GM12878 (cell line): ENCODE measurements around the gene SAC3D1. TPM values are rescaled to one million over a fixed set of nuclear protein-coding genes. Genes with fewer than 3 reads are reported as not detected.

Experiments used
- ATAC-seq: fragments of 200-7000 bp; cut with Tn5 transposase; 3 replicates; pipeline ENCODE4 v1.9.1; 2020; ENCODE audit warnings: mild to moderate bottlenecking, moderate library complexity
- BruUV-seq: library from RNA; stranded (reverse); fragments of 400-500 nt; replicated peaks from 2 replicates; lab custom pipeline; 2021; lab: Mats Ljungman, UMichigan
- CTCF ChIA-PET: fragments of 300-600 bp; sonication (Branson Sonifier 250); formaldehyde crosslinking; extraction: SDS; loops from one replicate; lab custom pipeline; 2021; ENCODE audit warnings: inconsistent platforms; lab: Yijun Ruan, JAX
- POLR2A ChIA-PET: fragments of 350-600 bp; formaldehyde crosslinking; extraction: SDS; loops from one replicate; lab custom pipeline; 2021; ENCODE audit warnings: inconsistent platforms; lab: Charles Lee
- RAD21 ChIA-PET: fragments of 300-600 bp; sonication (Branson Sonifier 250); formaldehyde crosslinking; loops from one replicate; lab custom pipeline; 2023; ENCODE audit warnings: antibody characterized with exemption; ENCODE audit not compliant: unreplicated experiment; lab: Charles Lee
- SMC1A ChIA-PET: fragments of 300-600 bp; sonication (Branson Sonifier 250); formaldehyde crosslinking; loops from one replicate; lab custom pipeline; 2023; ENCODE audit not compliant: unreplicated experiment, uncharacterized antibody; lab: Charles Lee
- DNase-seq: peaks from one replicate; pipeline ENCODE4 v3.0.0-alpha.2; 2011; ENCODE audit warnings: low read depth, low spot score
- FAIRE-seq: peaks from 3 replicates; lab custom pipeline; 2011; peaks lifted over from hg19 to GRCh38; lab: Jason Lieb, UNC
- H2AFZ ChIP-seq: 2 replicates; pipeline ENCODE4 v1.6.0; 2011; ENCODE audit warnings: low read depth, low read length, control low read depth; ENCODE audit not compliant: control insufficient read depth
- H3K27ac ChIP-seq: 2 replicates; pipeline ENCODE4 v1.5.1; 2011; ENCODE audit warnings: control low read depth; ENCODE audit not compliant: control insufficient read depth, insufficient read depth
- H3K27me3 ChIP-seq, 2 experiments: replicated peaks in 1 of 2; 2 replicates each; pipeline versions ENCODE4 v1.6.0 to v1.6.1; 2011; ENCODE audit warnings: low read length in 1 of 2; ENCODE audit not compliant: control insufficient read depth in 2 of 2, insufficient read depth in 2 of 2
- H3K36me3 ChIP-seq, 2 experiments: 2 replicates each; pipeline ENCODE4 v1.5.1; 2011; ENCODE audit warnings: low read length in 1 of 2; ENCODE audit not compliant: control insufficient read depth in 2 of 2, insufficient read depth in 2 of 2
- H3K4me1 ChIP-seq: 2 replicates; pipeline ENCODE4 v1.6.1; 2011; ENCODE audit warnings: mild to moderate bottlenecking, low read length, moderate library complexity, mixed read lengths; ENCODE audit not compliant: control insufficient read depth, insufficient read depth
- H3K4me2 ChIP-seq: 2 replicates; pipeline ENCODE4 v1.6.0; 2011; ENCODE audit warnings: control low read depth; ENCODE audit not compliant: control insufficient read depth, insufficient read depth
- H3K4me3 ChIP-seq: fragments of 200-600 bp; sonication (generic); 2 replicates; pipeline ENCODE4 v1.5.1; 2016
- H3K79me2 ChIP-seq: 2 replicates; pipeline ENCODE4 v1.6.0; 2011; ENCODE audit warnings: low read length; ENCODE audit not compliant: control insufficient read depth, insufficient read depth
- H3K9ac ChIP-seq: 2 replicates; pipeline ENCODE4 v1.8.0; 2011; ENCODE audit warnings: low read length, control low read depth, mixed read lengths; ENCODE audit not compliant: control insufficient read depth, insufficient read depth
- H3K9me3 ChIP-seq: replicated peaks from 3 replicates; pipeline ENCODE4 v1.5.1; 2011; ENCODE audit warnings: mild to moderate bottlenecking, low read length; ENCODE audit not compliant: control insufficient read depth, insufficient read depth
- H4K20me1 ChIP-seq: 2 replicates; pipeline ENCODE4 v1.6.0; 2011; ENCODE audit not compliant: control insufficient read depth, insufficient read depth
- BCL11A ChIP-seq: IDR thresholded peaks from 2 replicates; pipeline ENCODE4 v1.6.1; 2011; ENCODE audit warnings: low read depth, low read length
- CHD1 ChIP-seq: IDR thresholded peaks from 2 replicates; pipeline ENCODE4 v1.6.1; 2012; ENCODE audit warnings: low read depth, low read length, improper control_type of control experiment
- ESRRA ChIP-seq: IDR thresholded peaks from 2 replicates; pipeline ENCODE4 v1.6.1; 2012; ENCODE audit warnings: mild to moderate bottlenecking, low read length, improper control_type of control experiment
- REST ChIP-seq: IDR thresholded peaks from 2 replicates; pipeline ENCODE4 v1.6.1; 2012; ENCODE audit warnings: mild to moderate bottlenecking, low read depth, low read length
- SRF ChIP-seq, 2 experiments: IDR thresholded peaks; 2 replicates each; pipeline ENCODE4 v1.6.1; 2011; ENCODE audit warnings: low read depth in 2 of 2, low read length in 2 of 2, mild to moderate bottlenecking in 1 of 2, moderate library complexity in 1 of 2
- WGBS: methylation state at CpG from one replicate; pipeline ENCODE4 v1.1.6; 2016; ENCODE audit warnings: low lambda C conversion rate; ENCODE audit not compliant: insufficient replicate concordance, insufficient coverage; ENCODE audit errors: missing lambda C conversion rate; 5-methylcytosine and 5-hydroxymethylcytosine counted together
- in situ Hi-C: fragments of 300-500 bp; cut with MboI; formaldehyde crosslinking; loops from 9 replicates; pipeline ENCODE4 v1.14.3; 2018; ENCODE audit warnings: mixed read lengths
- intact Hi-C: fragments of 100-400 bp; cut with micrococcal nuclease; formaldehyde crosslinking; loops from one replicate; pipeline ENCODE4 v1.14.2; 2022; ENCODE audit not compliant: unreplicated experiment
- polyA plus RNA-seq, 11 experiments: library from polyadenylated mRNA; depleted of rRNA in 4 of 11; unstranded in 6 of 11; stranded (reverse) in 5 of 11; fragments of >200 nt; fragmentation: Nextera tagmentation in 4 of 11; fragmentation: Illumina TruSeq in 1 of 11; extraction: Ambion mirVana in 4 of 11; extraction: Trizol in 1 of 11; gene quantifications; 1 replicate in 1 of 11; 2 replicates in 10 of 11; pipeline versions ENCODE4 v1.2.1 to v1.2.3, GENCODE V29; 2011 to 2016; ENCODE audit warnings: inconsistent platforms in 2 of 11, missing spikeins in 2 of 11, low read depth in 1 of 11
- total RNA-seq, 4 experiments: library from RNA; depleted of rRNA in 3 of 4; stranded (reverse); fragments of >200 nt in 3 of 4; fragmentation: Illumina TruSeq in 1 of 4; extraction: Trizol in 1 of 4; gene quantifications; 2 replicates each; pipeline versions ENCODE4 v1.2.1 to v1.2.3, GENCODE V29; 2013 to 2021
- TF ChIP-seq, protein P1 (sequence below): IDR thresholded peaks from 2 replicates; pipeline ENCODE4 v1.6.1; 2012; ENCODE audit warnings: low read depth, low read length, improper control_type of control experiment

SAC3D1 gene
- total and polyA plus RNA-seq, 10 of the 15 experiments (the other 5 are each of a cell fraction or from before 2014, with no cell fraction given), result 0.16 to 44.6 (median 12.1) TPM

- no peak for TF ChIP-seq REST
- TF ChIP-seq, protein P1, sequence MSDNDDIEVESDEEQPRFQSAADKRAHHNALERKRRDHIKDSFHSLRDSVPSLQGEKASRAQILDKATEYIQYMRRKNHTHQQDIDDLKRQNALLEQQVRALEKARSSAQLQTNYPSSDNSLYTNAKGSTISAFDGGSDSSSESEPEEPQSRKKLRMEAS, result no peak
- TF ChIP-seq CHD1, result no peak
Measured at GRCh38 chr11:65065851-65066250, 24.8 kb downstream of the SAC3D1 start (continued).

DNA sequence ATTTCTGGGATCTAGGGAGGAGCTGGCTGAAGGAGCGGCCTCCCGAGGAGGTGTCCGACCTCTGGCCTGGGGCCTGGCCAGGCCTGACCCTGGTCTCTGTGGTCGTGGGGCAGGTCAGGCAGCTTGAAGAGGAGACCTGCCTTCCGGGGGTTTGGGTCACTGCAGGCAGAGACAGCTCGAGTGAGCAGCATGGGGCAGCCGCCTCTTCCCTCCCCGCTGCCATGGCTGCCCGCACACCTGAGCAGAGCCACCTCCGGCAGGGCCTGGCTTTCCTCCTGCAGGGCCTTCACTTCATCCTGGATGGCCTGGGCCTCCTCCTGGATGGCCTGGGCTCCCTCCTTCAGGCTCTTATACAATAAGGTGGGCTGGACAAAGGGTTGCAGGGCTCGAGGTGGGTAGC, 25.3 kb downstream of the SAC3D1 start:
- Histone ChIP-seq H3K4me2 (no peak overlapping the region), H4K20me1 (no peaks in the 10 kb centered on the region), H3K4me1 (peaks cover 1% of the 10 kb centered on the region), H3K36me3 (no peaks in the 10 kb centered on the region), H2AFZ (no peak overlapping the region), H3K4me3 (no peak overlapping the region), H3K79me2 (no peaks in the 10 kb centered on the region), H3K9ac (no peak overlapping the region), H3K9me3 (no peaks in the 10 kb centered on the region), H3K27ac (no peak overlapping the region), H3K27me3 (no peaks in the 10 kb centered on the region)
- ChIA-PET RAD21 (no interaction called here), CTCF (no interaction called here), SMC1A (interaction anchor here (0.6 to 1.0 kb wide), 2 partner anchors 17 to 266 kb away, joined by 3 to 4 read pairs; partner anchors contain the start of gene CDCA5), POLR2A (interaction anchor here (0.7 kb wide), 1 partner anchor 181 kb away, joined by 3 read pairs; no protein-coding TSS in a partner anchor)
- DNase-seq (no peak), ATAC-seq (no peak), FAIRE-seq (no peak)
- in situ Hi-C loops, result no loop called here
- TF ChIP-seq ESRRA (no peak), BCL11A (no peak), SRF (IDR thresholded peaks at IDR 0.05; ENCODE audit: low read depth in 2 of 2, low read length in 2 of 2) (0 out of 4 replicates have a peak, but pooled peaks of 1 of the 2 experiments have one; percentile 10)
- BruUV-seq, result no TSS peak
- 82% methylated on average over 11 of the region's 11 CpGs for WGBS
- intact Hi-C loops, result no loop called here
